B cell (primary cell): Measurements from ENCODE around the gene ATP5ME. TPM values are rescaled to one million over a fixed set of nuclear protein-coding genes. Genes with fewer than 3 reads are reported as not detected.

Experiments
- ATAC-seq: fragments of 200-7000 bp; cut with Tn5 transposase; one replicate; pipeline ENCODE4 v1.10.0; 2021; ENCODE audit warnings: low read depth, mild to moderate bottlenecking, moderate number of reproducible peaks, moderate library complexity
- CTCF ChIA-PET: fragments of 350-600 bp; sonication (Branson Sonifier 250); formaldehyde crosslinking; loops from one replicate; lab custom pipeline; 2021; ENCODE audit warnings: antibody characterized with exemption, inconsistent platforms; lab: Charles Lee
- POLR2A ChIA-PET: fragments of 350-600 bp; sonication (Branson Sonifier 250); formaldehyde crosslinking; loops from one replicate; lab custom pipeline; 2021; ENCODE audit warnings: antibody characterized with exemption; lab: Charles Lee
- DNase-seq: peaks from one replicate; pipeline ENCODE4 v3.0.0; 2013
- H2AFZ ChIP-seq: 2 replicates; pipeline ENCODE4 v1.6.1; 2012; ENCODE audit warnings: mild to moderate bottlenecking, low read depth, low read length; ENCODE audit not compliant: insufficient read depth, poor library complexity, severe bottlenecking
- H3K27ac ChIP-seq, 2 donors: 1 replicate in 1 of 2; 2 replicates in 1 of 2; pipeline ENCODE4 v1.5.1; 2012 to 2013; ENCODE audit warnings: low read length in 2 of 2, mild to moderate bottlenecking in 2 of 2, moderate library complexity in 1 of 2
- H3K27me3 ChIP-seq, 4 experiments: fragments of 200-600 bp in 1 of 4; sonication (generic) in 1 of 4; replicated peaks in 1 of 4; 1 replicate in 2 of 4; 2 replicates in 2 of 4; pipeline versions ENCODE4 v1.6.1 to v1.7.0; 2013 to 2016; ENCODE audit warnings: low read length in 3 of 4, mild to moderate bottlenecking in 2 of 4, mixed read lengths in 1 of 4, moderate library complexity in 1 of 4; ENCODE audit not compliant: insufficient read depth in 4 of 4, control insufficient read depth in 3 of 4; ENCODE audit errors: control extremely low read depth in 1 of 4
- H3K36me3 ChIP-seq, 2 experiments: replicated peaks in 1 of 2; 1 replicate in 1 of 2; 2 replicates in 1 of 2; pipeline versions ENCODE4 v1.6.1 to v1.7.1; 2013; ENCODE audit warnings: low read length in 1 of 2; ENCODE audit not compliant: insufficient read depth in 2 of 2, control insufficient read depth in 1 of 2; ENCODE audit errors: control extremely low read depth in 1 of 2, extremely low read depth in 1 of 2
- H3K4me1 ChIP-seq, 2 donors: fragments of 200-600 bp in 1 of 2; sonication (generic) in 1 of 2; 1 replicate in 1 of 2; 2 replicates in 1 of 2; pipeline versions ENCODE4 v1.5.1 to v1.6.1; 2013 to 2017; ENCODE audit warnings: low read length in 2 of 2; ENCODE audit not compliant: control insufficient read depth in 2 of 2, insufficient read depth in 2 of 2
- H3K4me2 ChIP-seq: replicated peaks from 2 replicates; pipeline ENCODE3; 2012; ENCODE audit warnings: mild to moderate bottlenecking, low read depth, low read length; ENCODE audit not compliant: poor library complexity, severe bottlenecking
- H3K4me3 ChIP-seq, 5 experiments: fragments of 200-600 bp in 1 of 5; sonication (generic) in 1 of 5; 1 replicate in 3 of 5; 2 replicates in 2 of 5; pipeline versions ENCODE4 v1.5.1 to v1.7.0; 2011 to 2016; ENCODE audit warnings: low read length in 4 of 5, mild to moderate bottlenecking in 4 of 5, low read depth in 2 of 5, control low read depth in 1 of 5, moderate library complexity in 1 of 5; ENCODE audit not compliant: insufficient read depth in 1 of 5; ENCODE audit errors: control extremely low read depth in 1 of 5, extremely low read depth in 1 of 5
- H3K79me2 ChIP-seq: fragments of 200-600 bp; sonication (generic); one replicate; pipeline ENCODE4 v1.6.0; 2016; ENCODE audit warnings: low read length; ENCODE audit not compliant: control insufficient read depth, insufficient read depth
- H3K9ac ChIP-seq: fragments of 200-600 bp; sonication (generic); 2 replicates; pipeline ENCODE4 v1.6.1; 2017; ENCODE audit warnings: mild to moderate bottlenecking, low read length, moderate library complexity
- H3K9me3 ChIP-seq, 3 donors: one replicate each; pipeline versions ENCODE4 v1.6.1 to v1.7.1; 2013; ENCODE audit warnings: low read length in 2 of 3; ENCODE audit not compliant: control insufficient read depth in 2 of 3, insufficient read depth in 1 of 3; ENCODE audit errors: control extremely low read depth in 1 of 3
- H4K20me1 ChIP-seq: 2 replicates; pipeline ENCODE4 v1.6.0; 2012; ENCODE audit warnings: mild to moderate bottlenecking, low read length; ENCODE audit not compliant: insufficient read depth, control insufficient read depth, poor library complexity, severe bottlenecking
- H3K27ac Mint-ChIP-seq: one replicate; pipeline ENCODE4 v1.8.0; 2021; ENCODE audit warnings: mixed read lengths
- H3K27me3 Mint-ChIP-seq: one replicate; pipeline ENCODE4 v1.8.0; 2021; ENCODE audit warnings: mixed read lengths
- H3K4me1 Mint-ChIP-seq: one replicate; pipeline ENCODE4 v1.8.0; 2021; ENCODE audit warnings: mixed read lengths
- H3K4me3 Mint-ChIP-seq: one replicate; pipeline ENCODE4 v1.8.0; 2021; ENCODE audit warnings: mixed read lengths
- H3K9me3 Mint-ChIP-seq: one replicate; pipeline ENCODE4 v1.8.0; 2022; ENCODE audit warnings: mixed read lengths; ENCODE audit not compliant: insufficient read depth
- CTCF ChIP-seq: fragments of 200-600 bp; IDR thresholded peaks from one replicate; pipeline ENCODE4 v1.8.0; 2022; ENCODE audit warnings: antibody characterized with exemption, mild to moderate bottlenecking
- EZH2 ChIP-seq: IDR thresholded peaks from 2 replicates; pipeline ENCODE4 v1.6.1; 2012; ENCODE audit warnings: borderline replicate concordance, low read depth, mild to moderate bottlenecking, moderate library complexity, low read length; ENCODE audit not compliant: insufficient read depth, poor library complexity, severe bottlenecking
- WGBS: methylation state at CpG from one replicate; pipeline ENCODE4 v1.1.5; 2013; ENCODE audit warnings: missing lambda C conversion rate; ENCODE audit not compliant: insufficient coverage; 5-methylcytosine and 5-hydroxymethylcytosine counted together
- intact Hi-C: fragments of 100-400 bp; cut with micrococcal nuclease; formaldehyde crosslinking; loops from one replicate; pipeline ENCODE4 v1.10.0; 2022
- polyA plus RNA-seq: library from polyadenylated mRNA; depleted of rRNA; stranded (reverse); fragments of >200 nt; gene quantifications from 2 replicates; pipeline ENCODE4 v1.2.3, GENCODE V29; 2012
- total RNA-seq, 2 donors: library from RNA; stranded (reverse); fragments of 120-200 nt in 1 of 2; gene quantifications; 1 replicate in 1 of 2; 2 replicates in 1 of 2; pipeline versions ENCODE4 v1.2.3 to v1.2.4, GENCODE V29; 2013 to 2022

The ATP5ME gene
- total and polyA plus RNA-seq, 2 donors (not counting 1 experiment from before 2014, with no cell fraction given) = 129 to 153 TPM

GRCh38 chr4:650951-651883 lies 22.9 kb downstream of the ATP5ME start:
- no peak for ATAC-seq
- CTCF ChIA-PET = no interaction called here

More at GRCh38 chr4:650951-651883, 22.9 kb downstream of the ATP5ME start:
- Histone ChIP-seq H3K4me3 (no peak overlapping the region), H3K27me3 (peaks cover 0 to 8% (median 1%) of the 10 kb centered on the region in 4 experiments), H3K9me3 (peaks cover 0 to 20% (median 0%) of the 10 kb centered on the region in 3 donors), H2AFZ (no peak overlapping the region), H3K4me2 (no peak overlapping the region), H3K27ac (no peak overlapping the region), H3K9ac (no peak overlapping the region), H3K79me2 (no peaks in the 10 kb centered on the region), H3K4me1 (no peaks in the 10 kb centered on the region), H4K20me1 (no peaks in the 10 kb centered on the region), H3K36me3 (no peaks in the 10 kb centered on the region)
- intact Hi-C loops = no loop called here
- no peak overlapping the region for H3K4me3 Mint-ChIP-seq
- H3K9me3 Mint-ChIP-seq = no peaks in the 10 kb centered on the region
- no peak overlapping the region for H3K27ac Mint-ChIP-seq
- POLR2A ChIA-PET = no interaction called here
- peaks cover 5% of the 10 kb centered on the region for H3K27me3 Mint-ChIP-seq
- TF ChIP-seq EZH2 = no peak
- TF ChIP-seq CTCF = no peak
- H3K4me1 Mint-ChIP-seq = no peaks in the 10 kb centered on the region
- WGBS = 58% methylated on average over 44 of the region's 49 CpGs
- DNase-seq = no peak
